HUES6 (cell line): Measurements from ENCODE around the gene LETM1.
"Not testable (repeated sequence)": the region's sequence is repeated elsewhere in the genome, so short reads cannot be mapped to it uniquely, and the experiment has no call there.

ENCODE experiments used
- H3K27ac ChIP-seq: 2 replicates; pipeline ENCODE4 v1.7.0; 2013; ENCODE audit warnings: low read depth, mild to moderate bottlenecking, low read length, inconsistent platforms
- H3K27me3 ChIP-seq: 2 replicates; pipeline ENCODE4 v1.6.1; 2013; ENCODE audit warnings: low read length; ENCODE audit not compliant: control insufficient read depth, insufficient read depth
- H3K36me3 ChIP-seq: 2 replicates; pipeline ENCODE4 v1.6.1; 2013; ENCODE audit warnings: low read length; ENCODE audit not compliant: control insufficient read depth, insufficient read depth
- H3K4me1 ChIP-seq: 2 replicates; pipeline ENCODE4 v1.6.1; 2013; ENCODE audit warnings: low read length; ENCODE audit not compliant: control insufficient read depth, insufficient read depth
- H3K4me3 ChIP-seq: 2 replicates; pipeline ENCODE4 v1.5.1; 2013; ENCODE audit warnings: low read depth, low read length
- H3K9ac ChIP-seq: one replicate; pipeline ENCODE4 v1.6.1; 2013; ENCODE audit warnings: mild to moderate bottlenecking, low read length
- H3K9me3 ChIP-seq: 2 replicates; pipeline ENCODE4 v1.6.1; 2013; ENCODE audit warnings: low read depth, low read length; ENCODE audit not compliant: control insufficient read depth, insufficient read depth

The LETM1 gene

DNA sequence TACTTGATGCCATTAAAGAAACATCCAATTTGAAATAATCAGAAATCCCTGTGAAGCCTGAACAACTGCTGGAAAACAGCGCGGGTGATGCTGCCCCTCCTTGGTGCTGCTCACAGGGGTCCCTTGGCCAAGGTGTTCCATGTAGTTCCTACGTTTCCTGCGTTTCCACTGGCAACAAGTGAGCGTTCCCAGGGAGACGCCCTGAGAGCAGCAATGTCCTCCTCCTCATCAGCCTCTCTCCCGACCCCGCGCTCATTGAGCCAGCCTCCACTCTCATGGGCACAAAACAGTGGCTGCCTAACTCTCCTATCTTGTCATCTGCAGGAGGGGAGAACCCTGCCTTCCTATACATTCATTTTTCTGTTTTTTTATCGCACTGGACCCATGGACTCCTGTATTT, 18.9 kb downstream of the LETM1 start:
- H3K27ac ChIP-seq = no peak overlapping the region
- no peaks in the 10 kb centered on the region for H3K4me1 ChIP-seq
- no peak overlapping the region for H3K9ac ChIP-seq
- no peak overlapping the region for H3K4me3 ChIP-seq
- H3K9me3 ChIP-seq = no peaks in the 10 kb centered on the region
- H3K27me3 ChIP-seq = no peaks in the 10 kb centered on the region
- H3K36me3 ChIP-seq = peaks cover 82% of the 10 kb centered on the region

DNA sequence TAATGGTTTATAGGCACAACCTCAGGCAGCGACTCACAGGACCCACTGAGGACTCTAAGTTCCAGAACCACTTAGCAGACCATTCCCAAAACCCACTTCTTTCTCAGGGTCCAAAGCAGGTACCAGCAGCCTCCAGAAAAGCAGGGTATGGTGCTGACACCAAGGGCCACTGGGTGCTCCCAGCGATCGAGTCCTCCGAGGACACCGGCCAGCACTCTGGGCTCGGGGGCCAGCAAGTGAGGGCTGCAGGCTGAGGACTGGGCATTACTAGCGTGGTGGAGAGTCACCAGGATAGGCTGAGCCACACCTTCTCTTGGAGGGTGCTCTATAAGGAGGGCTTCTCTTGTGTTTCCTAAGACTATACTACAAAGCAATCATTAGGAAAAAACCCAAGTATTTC, 19.3 kb downstream of the LETM1 start:
- Histone ChIP-seq H3K4me3 (no peak overlapping the region), H3K36me3 (peaks cover 81% of the 10 kb centered on the region), H3K27me3 (no peaks in the 10 kb centered on the region), H3K27ac (no peak overlapping the region), H3K4me1 (no peaks in the 10 kb centered on the region), H3K9ac (no peak overlapping the region), H3K9me3 (no peaks in the 10 kb centered on the region)

DNA sequence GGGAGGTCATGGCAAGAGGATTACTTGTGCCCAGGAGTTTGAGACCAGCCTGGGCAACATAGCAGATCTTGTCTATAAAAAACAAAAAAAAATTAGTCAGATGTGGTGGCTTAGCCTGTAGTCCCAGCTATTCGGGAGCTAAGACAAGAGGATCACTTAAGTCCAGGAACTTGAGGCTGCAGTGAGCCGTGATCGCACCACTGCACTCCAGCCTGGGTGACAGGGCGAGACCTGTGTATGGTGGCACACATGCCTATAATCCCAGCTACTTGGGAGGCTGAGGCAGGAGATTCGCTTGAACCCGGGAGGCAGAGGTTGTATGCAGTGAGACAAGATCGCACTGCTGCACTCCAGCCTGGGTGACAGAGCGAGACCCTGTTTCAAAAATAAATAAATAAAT, 20.1 kb downstream of the LETM1 start:
- not testable (repeated sequence) for H3K9ac ChIP-seq, H3K4me1 ChIP-seq, H3K4me3 ChIP-seq, H3K27me3 ChIP-seq, H3K9me3 ChIP-seq, H3K27ac ChIP-seq
- H3K36me3 ChIP-seq = peaks cover 81% of the 10 kb centered on the region

DNA sequence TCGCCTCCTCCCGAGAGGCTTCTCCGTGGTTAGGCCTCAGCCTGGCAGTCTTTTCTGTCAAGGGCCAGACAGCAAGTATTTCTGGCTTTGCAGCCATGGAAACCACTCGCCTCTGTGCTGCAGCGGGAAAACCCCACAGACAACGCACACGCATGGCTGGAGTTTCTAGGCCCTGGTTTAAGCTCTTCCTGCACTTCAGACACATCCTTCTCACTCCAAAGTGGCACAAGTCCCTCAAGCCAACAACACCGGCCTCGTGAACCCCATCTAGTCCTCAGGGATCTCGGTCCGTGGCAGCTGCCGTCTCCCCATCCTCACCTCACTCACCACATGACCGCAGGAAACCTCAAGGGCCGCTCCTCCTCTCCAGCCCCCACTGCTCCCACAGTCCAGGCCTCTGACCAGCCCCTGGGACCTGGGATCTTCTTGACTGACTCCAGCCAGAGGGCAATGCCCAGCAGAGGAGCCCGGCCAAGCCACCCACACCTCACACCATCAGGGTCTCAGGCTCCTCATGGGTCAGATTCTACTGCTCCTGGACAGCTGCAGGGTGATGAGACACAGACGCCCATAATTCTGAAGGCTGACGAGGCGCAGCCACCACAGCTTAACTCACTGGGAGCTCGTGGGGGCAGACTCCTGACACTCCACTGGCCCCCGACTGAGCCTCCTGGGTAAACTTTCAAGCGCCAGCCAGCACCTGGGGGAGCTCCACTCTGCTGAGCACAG, 21.7 kb downstream of the LETM1 start:
- H3K9me3 ChIP-seq = peaks cover 10% of the 10 kb centered on the region; the same call in 1 of the 2 replicates
- no peak overlapping the region for H3K27ac ChIP-seq
- no peak overlapping the region for H3K9ac ChIP-seq
- H3K4me1 ChIP-seq = peaks cover 6% of the 10 kb centered on the region; the same call in 1 of the 2 replicates
- H3K36me3 ChIP-seq = peaks cover 86% of the 10 kb centered on the region
- no peaks in the 10 kb centered on the region for H3K27me3 ChIP-seq
- no peak overlapping the region for H3K4me3 ChIP-seq

DNA sequence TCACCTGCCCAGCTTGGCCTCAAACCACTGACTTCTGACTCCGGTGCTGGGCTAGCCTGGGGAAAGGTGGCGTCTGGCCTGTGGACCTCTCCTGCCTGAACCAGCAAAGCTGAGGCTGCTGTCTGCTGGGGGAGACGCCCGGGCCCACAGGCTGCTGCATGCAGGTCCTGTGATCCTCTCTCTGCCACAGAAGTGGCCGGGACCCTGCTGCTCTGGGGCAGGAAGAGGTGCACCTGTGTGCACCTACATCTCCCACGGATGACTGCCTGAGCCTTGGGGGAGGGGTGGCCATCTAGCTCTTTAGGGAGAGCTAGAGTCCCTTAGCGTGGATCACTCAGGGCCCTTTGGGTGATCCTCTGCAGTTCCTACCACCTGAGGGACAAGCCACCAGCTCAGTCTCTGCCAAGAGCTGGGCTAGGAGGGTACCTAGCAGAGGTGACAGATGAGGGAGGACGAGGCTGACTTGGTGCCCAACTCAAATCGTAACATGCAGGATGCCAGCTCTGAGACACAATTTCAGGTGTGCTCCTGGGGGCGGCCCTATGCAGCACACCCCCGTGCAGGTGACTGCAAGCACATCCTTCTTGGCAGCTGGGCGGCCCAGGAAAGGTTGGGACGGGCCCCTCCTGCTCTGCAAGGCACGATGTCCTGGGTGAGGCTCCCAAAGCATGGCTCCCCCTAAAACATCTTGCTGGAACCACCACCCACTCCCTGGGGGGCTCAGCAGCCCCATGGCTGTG, 22.5 kb downstream of the LETM1 start:
- peaks cover 81% of the 10 kb centered on the region for H3K36me3 ChIP-seq
- H3K27me3 ChIP-seq = no peaks in the 10 kb centered on the region
- H3K4me1 ChIP-seq = peaks cover 6% of the 10 kb centered on the region; the same call in 1 of the 2 replicates
- H3K9me3 ChIP-seq = peaks cover 10% of the 10 kb centered on the region; the same call in 1 of the 2 replicates
- no peak overlapping the region for H3K4me3 ChIP-seq
- H3K27ac ChIP-seq = no peak overlapping the region
- H3K9ac ChIP-seq = no peak overlapping the region

DNA sequence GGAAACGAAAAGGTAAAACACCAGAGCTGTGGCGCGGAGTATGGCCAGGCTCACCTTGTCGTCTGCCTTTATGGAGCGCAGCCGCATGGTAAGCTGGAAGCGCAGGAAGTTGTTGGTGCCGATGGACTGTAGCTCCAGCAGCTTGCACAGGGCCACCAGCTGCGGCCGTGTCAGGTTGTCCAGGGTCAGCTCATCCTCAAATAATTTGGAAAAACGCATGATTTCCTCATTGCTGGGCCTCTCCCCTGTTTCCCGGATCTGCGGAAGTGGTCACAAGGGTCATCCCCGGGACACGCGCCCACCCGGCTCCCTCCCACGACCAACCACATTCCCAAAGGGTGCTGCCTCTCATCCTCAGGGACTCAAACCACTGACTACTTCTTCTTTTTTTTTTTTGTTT, 23.3 kb downstream of the LETM1 start:
- Histone ChIP-seq H3K4me3 (no peak overlapping the region), H3K4me1 (peaks cover 6% of the 10 kb centered on the region; the same call in 1 of the 2 replicates), H3K36me3 (peaks cover 76% of the 10 kb centered on the region), H3K27me3 (no peaks in the 10 kb centered on the region), H3K9ac (no peak overlapping the region), H3K27ac (no peak overlapping the region), H3K9me3 (peaks cover 10% of the 10 kb centered on the region; the same call in 1 of the 2 replicates)

DNA sequence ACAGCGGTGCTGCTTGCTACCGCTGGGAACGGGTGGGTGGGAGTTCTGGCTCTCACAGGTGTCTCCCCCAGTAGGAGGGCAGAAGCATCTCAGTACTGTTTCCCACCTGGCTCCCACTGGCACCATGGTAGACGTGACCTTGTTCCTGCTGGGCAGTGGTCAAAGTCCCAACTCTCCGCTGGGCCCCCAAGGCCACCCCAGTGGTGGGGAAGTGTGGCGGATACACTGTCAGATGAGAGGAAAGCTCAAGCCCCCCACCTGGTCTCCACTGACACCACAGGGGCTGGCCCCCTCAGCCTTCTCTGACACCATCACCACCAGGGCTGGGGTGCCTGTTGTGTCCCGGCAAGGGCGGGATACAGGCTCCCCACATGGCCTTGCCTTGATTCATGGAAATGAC, 24.6 kb downstream of the LETM1 start:
- no peak overlapping the region for H3K27ac ChIP-seq
- peaks cover 10% of the 10 kb centered on the region; the same call in 1 of the 2 replicates for H3K9me3 ChIP-seq
- no peak overlapping the region for H3K4me3 ChIP-seq
- peaks cover 6% of the 10 kb centered on the region; the same call in 1 of the 2 replicates for H3K4me1 ChIP-seq
- H3K36me3 ChIP-seq = peaks cover 74% of the 10 kb centered on the region
- H3K9ac ChIP-seq = no peak overlapping the region
- no peaks in the 10 kb centered on the region for H3K27me3 ChIP-seq

DNA sequence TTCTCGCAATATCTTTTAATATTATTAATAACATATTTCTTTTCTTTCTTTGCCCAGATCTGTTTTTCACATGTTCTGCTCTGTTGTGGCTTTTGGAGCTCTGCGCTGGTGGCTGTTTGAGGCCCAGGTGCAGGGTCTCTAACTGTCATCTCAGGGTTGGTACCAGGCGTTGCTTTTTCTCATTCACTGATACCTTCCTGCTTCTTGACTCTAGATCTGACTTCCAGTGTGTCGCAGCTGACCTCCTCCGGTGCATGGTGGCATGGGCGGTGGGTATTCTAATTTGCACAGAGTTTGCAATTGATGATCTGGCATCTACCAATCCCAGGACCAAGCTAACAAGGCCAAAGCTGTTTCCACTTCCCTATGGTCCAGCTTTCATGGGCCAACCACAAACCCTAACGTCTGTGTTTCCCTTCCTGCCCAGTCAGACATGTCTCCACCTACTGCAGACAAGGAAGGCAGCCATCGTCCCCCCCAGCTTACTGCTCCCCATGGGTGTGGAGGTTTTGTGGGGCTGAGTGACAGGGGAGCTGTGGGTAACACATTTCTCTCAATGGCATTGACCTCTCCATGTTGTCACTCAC, 25.2 kb downstream of the LETM1 start:
- H3K4me1 ChIP-seq = peaks cover 6% of the 10 kb centered on the region; the same call in 1 of the 2 replicates
- peaks cover 75% of the 10 kb centered on the region for H3K36me3 ChIP-seq
- no peak overlapping the region for H3K9ac ChIP-seq
- H3K27ac ChIP-seq = no peak overlapping the region
- H3K9me3 ChIP-seq = peaks cover 10% of the 10 kb centered on the region; the same call in 1 of the 2 replicates
- H3K4me3 ChIP-seq = no peak overlapping the region
- no peaks in the 10 kb centered on the region for H3K27me3 ChIP-seq

DNA sequence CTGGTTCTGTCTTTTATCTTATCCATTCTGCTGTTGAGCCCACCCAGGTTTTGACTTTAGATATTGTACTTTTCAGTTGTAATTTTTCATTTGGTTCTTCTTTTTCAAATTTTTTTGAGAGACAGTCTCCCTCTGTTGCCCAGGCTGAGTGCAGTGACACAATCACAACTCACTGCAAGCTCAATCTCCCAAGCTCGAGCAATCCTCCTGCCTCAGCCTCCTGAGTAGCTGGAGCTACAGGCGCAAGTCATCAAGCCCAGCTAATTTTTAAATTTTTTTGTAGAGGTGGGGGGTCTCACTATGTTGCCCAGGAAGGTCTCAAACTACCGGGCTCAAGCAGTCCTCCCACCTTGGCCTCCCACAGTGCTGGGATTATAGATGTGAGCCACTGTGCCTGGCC, 25.7 kb downstream of the LETM1 start:
- Histone ChIP-seq H3K36me3 (peaks cover 75% of the 10 kb centered on the region), H3K4me1 (peaks cover 6% of the 10 kb centered on the region; the same call in 1 of the 2 replicates), H3K9ac (no peak overlapping the region), H3K9me3 (peaks cover 10% of the 10 kb centered on the region; the same call in 1 of the 2 replicates), H3K27ac (no peak overlapping the region), H3K4me3 (no peak overlapping the region), H3K27me3 (no peaks in the 10 kb centered on the region)

DNA sequence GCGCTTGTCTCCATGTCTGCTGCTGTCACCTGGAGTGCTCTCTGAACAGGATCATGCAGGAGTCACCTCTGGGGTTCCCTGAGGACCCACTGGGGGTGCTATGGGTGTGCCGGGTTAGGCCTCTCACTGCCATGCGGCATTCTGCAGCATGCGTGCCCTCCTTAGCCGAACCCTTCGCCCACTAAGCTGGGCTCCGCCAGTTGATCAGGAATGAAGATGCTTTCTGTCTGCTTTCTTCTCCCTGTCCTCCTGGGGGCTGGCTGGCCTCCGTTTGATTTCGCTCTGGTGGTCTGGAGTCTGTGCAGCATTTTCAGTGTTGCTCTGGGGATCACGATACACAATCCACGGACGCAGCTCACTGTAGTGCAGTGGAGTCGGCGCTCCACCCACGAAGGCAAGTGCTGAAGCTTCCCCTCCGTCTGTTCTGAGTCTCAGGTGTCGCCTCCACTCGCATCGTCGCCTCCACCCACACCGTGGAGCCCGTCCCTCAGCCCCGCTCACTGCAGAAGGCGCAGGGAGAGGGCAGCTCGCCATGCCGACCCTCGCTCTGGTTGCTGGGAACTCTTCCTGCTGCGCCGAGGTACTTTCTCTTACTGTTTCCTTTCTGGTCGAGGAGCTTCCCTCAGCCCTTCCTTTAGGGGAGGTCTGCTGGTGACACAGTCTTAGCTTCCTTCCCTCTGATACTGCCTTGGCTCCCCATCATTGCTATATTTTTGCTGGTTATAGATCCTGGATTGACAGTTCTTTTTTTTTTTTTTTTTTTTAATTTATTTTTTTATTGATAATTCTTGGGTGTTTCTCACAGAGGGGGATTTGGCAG, 29.2 kb downstream of the LETM1 start:
- Histone ChIP-seq H3K27me3 (no peaks in the 10 kb centered on the region), H3K36me3 (peaks cover 75% of the 10 kb centered on the region), H3K9me3 (peaks cover 10% of the 10 kb centered on the region; the same call in 1 of the 2 replicates), H3K27ac (no peak overlapping the region), H3K4me3 (no peak overlapping the region), H3K9ac (no peak overlapping the region), H3K4me1 (peaks cover 6% of the 10 kb centered on the region; the same call in 1 of the 2 replicates)
